ENCODE results near the gene HIGD1C.
"Not testable (repeated sequence)": the region's sequence is repeated elsewhere in the genome, so short reads cannot be mapped to it uniquely, and the experiment has no call there.

The HIGD1C gene

DNA sequence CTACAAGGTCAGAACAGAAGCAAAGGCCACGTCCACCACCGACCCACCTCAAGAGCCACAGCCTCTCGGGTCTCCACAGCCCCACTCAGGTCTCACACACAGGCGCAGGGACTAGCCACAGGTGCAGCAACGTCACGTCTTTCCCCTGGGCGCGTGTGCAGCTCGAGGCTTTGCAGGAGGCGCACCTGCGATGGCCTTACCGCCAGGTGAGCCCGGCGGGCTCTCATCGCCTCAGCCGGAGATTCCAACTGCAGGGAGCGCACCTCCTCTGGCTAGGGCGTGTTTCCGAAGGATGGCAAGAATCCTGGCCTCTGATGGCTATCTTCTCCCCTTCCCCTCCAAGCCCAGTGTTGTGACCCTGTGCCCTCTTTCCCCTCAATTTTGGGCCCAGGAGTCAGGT lies at the start of gene HIGD1C:
HIGD1C (plus strand) TSS at position 35 of the 400 bp plus-strand sequence. CDS start 1,455 bp downstream, outside the sequence.
- DNase-seq, result no peak

- not testable (repeated sequence) for DNase-seq
Observed at GRCh38 chr12:50908479-50908878, 43.9 kb upstream of the HIGD1C start.

DNA sequence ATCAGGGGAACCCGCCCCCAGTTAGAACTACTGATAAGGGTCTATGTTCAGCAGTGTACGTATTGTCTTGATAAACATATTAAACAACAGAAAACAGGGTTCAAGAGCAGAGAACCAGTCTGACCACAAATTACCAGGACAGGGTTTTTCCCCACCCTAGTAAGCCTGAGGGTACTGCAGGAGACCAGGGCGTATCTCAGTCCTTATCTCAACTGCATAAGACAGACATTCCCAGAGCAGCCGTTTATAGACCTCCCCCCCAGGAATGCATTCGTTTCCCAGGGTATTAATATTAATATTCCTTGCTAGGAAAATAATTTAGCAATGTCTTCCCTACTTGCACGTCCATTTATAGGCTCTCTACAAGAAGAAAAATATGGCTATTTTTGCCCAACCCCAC lies 40.0 kb upstream of the HIGD1C start:
- not testable (repeated sequence) for DNase-seq

DNA sequence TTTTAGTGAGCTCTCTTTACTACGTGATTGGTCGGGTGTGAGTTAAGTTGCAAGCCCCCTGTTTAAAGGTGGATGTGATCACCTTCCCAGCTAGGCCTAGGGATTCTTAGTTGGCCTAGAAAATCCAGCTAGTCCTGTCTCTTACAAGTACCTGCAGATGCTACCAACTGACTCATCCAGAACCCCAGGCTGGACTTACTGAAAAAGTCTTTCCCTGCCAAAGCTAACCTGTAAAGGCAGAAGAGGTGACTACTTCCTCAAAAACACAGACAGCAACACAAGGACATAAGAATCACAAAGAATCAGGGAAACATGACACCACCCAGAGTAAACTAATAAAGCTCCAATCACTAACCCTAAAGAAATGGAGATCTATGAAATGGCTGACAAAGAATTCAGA lies 39.1 kb upstream of the HIGD1C start:
- no peak for DNase-seq

GRCh38 chr12:50914872-50915484 lies 37.4 kb upstream of the HIGD1C start:
- no peak for DNase-seq

GRCh38 chr12:50916292-50916691 lies 36.1 kb upstream of the HIGD1C start:
- no peak for DNase-seq

GRCh38 chr12:50918584-50919316 lies 33.6 kb upstream of the HIGD1C start:
- DNase-seq, result no peak

DNA sequence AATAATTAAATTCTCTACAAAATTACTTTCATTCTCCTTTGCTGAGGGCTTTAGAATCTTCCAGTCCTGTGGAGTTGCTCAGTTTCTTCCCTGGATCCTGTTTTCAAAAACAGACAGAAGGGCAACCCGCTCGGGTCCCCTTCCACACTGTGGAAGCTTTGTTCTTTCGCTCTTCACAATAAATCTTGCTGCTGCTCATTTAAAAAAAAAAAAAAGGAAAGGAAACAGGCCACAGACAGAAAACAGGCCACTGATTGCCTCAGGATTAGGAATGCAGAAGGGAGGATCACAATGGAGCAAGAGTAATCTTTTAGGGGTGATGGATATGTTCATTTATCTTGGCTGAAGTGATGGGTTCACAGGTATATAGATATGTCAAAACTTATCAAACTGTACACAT lies 29.5 kb upstream of the HIGD1C start:
- DNase-seq, result no peak

GRCh38 chr12:50923361-50924130 lies 28.8 kb upstream of the HIGD1C start:
- DNase-seq, result no peak

- no peak for DNase-seq
Observed at GRCh38 chr12:50924131-50924438, 28.3 kb upstream of the HIGD1C start.

GRCh38 chr12:50924439-50925341 lies 27.7 kb upstream of the HIGD1C start:
- DNase-seq, result no peak

DNA sequence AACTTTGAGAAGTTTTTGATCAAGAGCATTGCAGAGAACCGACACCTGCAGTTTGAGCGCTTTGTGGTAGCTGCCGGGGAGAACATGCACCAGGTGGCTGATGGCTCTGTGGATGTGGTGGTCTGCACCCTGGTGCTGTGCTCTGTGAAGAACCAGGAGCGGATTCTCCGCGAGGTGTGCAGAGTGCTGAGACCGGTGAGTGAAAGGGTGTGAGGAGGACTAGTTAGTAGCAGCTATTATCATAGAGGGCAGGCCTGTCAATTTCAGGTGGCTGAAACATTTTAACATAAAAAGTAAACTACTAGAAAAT lies 27.0 kb upstream of the HIGD1C start:
- DNase-seq, result no peak

- no peak for DNase-seq
Observed at GRCh38 chr12:50925920-50926319, 26.4 kb upstream of the HIGD1C start.

DNA sequence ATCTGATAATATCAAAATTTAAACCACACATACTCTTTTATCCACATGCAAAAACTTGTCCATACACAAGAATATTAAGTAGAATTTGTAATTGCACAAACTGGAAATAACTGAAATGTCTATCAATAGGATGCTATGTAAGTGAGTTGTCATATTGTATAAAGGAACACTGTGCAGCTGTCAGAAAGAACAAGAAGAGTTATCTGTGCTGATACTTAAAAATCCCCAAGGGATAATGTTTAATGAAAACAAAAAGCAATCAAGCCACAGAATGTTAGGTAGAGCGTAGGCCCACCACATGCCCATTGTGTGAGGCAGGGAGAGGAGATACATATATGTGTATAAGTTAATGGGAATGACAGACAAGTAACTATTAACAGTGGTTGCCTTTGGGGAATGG lies 25.9 kb upstream of the HIGD1C start:
- no peak for DNase-seq

DNA sequence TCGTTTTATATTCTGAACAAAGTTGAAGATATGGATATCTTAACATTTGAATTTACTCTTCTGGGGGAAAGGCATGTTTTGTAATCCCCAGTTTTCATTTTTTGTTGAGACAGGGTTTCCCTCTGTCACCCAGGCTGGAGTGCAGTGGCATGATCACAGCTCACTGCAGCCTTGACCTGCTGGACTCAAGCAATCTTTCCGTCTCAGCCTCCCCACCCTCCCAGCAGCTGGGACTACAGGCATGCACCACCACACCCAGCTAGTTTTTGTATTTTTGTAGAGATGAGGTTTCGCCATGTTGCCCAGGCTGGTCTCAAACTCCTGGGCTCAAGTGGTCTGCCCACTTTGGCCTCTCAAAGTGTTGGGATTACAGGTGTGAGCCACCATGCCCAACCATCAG lies 25.4 kb upstream of the HIGD1C start:
- not testable (repeated sequence) for DNase-seq

DNA sequence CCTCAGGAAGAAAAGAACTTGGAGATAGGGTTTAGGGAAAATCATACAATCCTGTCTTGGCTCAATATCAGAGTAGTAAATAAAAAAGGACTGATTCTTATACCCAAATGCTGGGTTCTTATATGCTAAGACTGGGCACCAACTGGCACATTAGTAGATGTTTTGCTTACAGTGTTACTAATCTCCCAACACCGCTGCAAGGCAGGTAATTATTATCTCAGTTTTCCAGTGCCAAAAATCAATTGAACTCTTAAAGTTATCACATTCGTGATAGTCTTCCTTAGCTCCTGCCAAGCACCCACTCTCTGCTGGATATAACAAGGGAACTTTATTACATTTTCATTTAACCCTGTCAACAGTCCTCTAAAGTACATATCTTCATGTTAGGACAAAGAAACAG lies 25.0 kb upstream of the HIGD1C start:
- no peak for DNase-seq

DNA sequence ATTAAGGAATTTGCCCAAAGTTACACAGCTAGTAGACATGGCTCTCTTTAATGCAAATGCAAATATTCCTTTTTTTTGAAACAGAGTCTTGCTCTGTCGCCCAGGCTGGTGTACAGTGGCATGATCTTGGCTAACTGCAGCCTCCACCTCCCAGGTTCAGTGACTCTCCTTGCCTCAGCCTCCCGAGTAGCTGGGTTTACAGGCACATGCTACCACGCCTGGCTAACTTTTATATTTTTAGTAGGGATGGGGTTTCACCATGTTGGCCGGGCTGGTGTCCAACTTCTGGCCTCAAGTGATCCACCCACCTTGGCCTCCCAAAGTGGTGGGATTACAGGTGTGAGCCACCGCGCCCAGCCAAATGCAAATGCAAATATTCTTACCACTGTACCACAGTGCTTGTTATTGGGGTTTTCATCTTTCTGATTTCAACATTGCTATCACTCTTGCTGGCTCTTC lies 24.5 kb upstream of the HIGD1C start:
- no peak for DNase-seq

DNA sequence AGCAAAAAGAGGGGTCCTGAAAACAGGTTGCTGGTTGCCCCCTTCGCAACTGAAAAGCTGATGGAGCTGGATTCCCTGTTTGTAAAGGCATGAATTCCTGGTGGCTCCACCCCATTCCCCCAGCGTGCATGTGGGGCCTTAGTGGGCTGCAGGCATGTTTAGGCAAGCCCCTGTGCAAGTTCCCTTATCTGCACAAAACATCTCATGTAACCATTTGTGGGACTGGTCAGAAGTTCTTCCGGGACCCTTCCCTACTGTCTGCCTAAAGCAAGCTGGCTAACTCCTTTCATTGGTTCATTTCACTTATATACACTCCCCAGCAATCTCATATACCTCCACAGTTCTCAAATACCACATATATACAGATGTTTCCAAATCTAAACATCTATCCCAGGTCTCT lies 24.0 kb upstream of the HIGD1C start:
- no peak for DNase-seq

- no peak for DNase-seq
Observed at GRCh38 chr12:50929831-50930230, 22.5 kb upstream of the HIGD1C start.

DNA sequence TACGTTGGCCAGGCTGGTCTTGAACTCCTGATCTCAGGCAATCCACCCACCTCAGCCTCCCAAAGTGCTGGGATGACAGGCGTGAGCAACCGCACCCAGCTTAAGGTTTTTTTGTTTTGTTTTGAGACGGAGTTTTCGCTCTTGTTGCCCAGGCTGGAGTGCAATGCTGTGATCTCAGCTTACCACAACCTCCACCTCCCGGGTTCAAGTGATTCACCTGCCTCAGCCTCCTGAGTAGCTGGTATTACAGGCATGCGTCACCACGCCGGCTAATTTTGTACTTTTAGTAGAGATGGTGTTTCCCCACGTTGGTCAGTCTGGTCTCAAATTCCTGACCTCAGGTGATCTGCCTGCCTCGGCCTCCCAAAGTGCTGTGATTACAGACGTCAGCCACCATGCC lies 21.9 kb upstream of the HIGD1C start:
- DNase-seq, result not testable (repeated sequence)

DNA sequence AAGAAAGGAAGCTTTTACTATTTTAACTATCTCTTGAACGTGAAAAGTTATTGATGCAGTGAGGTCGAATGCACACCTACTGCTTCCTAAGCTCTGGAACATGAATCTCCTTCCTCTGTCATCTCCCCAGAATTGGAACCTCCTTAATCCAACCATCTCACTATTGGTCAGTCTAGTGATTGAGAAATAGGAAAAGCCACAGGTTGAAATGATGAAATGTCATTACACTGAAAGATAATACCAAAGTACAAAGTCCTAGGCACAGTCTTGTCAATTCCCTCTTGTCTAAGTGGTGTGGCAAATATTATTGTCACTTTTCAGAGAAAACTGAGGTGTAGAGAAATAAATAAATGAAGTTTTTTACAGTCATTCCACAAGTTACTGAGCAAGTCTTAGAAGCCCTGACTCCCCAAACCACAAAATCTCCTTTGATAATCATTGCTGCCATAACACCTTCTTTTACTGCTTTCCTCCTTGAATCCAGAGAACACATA lies 19.5 kb upstream of the HIGD1C start:
- no peak for DNase-seq

DNA sequence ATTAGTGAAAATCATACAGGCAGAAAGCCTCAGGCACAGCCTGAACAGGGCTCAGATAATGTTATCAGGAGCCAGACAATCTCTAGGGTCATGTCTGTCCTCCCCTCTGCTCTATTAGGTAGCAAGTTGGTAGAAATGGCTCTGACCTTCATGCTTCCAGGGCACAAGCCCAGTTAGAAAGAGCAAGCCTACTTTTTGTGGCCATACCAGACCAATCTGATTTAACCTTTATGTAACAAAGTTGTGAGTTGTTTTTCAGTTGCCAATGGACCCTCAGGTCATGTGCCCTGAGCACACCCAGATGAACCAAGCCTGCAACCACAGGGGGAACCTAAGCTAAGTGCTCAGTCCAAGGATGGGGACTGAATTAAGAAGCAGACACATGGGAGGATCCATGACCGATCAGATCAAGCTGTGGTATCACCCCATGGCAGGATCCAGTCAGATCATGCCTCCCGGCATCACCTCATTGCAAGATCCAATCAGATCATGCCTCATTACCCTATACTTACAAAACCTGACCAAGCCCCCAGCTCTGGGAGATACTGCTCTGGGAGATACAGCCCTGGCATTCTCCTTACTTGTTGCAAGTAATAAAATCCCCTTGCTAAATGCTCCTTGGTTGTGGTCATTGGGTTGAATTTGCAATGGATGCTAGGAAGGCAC lies 18.8 kb upstream of the HIGD1C start:
- DNase-seq, result no peak

Measured in stimulated activated CD4-positive, alpha-beta T cell treated with anti-CD3 and anti-CD28 coated beads, Interleukin-4, amount 100 ng/mL, for 4 hours (primary cell).